HepG2 (cell line): ENCODE data around the gene PREX1. TPM values are rescaled to one million over a fixed set of nuclear protein-coding genes. Genes with fewer than 3 reads are reported as not detected.

Source experiments
- ETV6 ChIP-seq: sonication (generic); formaldehyde crosslinking; conservative IDR thresholded peaks from 2 replicates; pipeline ENCODE4 v1.4.0; 2020; ENCODE audit warnings: missing genetic modification reagents
- ISX ChIP-seq: sonication (generic); formaldehyde crosslinking; conservative IDR thresholded peaks from 2 replicates; pipeline ENCODE4 v1.5.0; 2020; ENCODE audit warnings: missing genetic modification reagents
- PAWR ChIP-seq: sonication (generic); formaldehyde crosslinking; IDR thresholded peaks from 2 replicates; pipeline ENCODE4 v1.4.0; 2020; ENCODE audit warnings: missing genetic modification reagents, mild to moderate bottlenecking, borderline replicate concordance
- PAX8 ChIP-seq: sonication (generic); formaldehyde crosslinking; IDR thresholded peaks from 2 replicates; pipeline ENCODE4 v1.8.0; 2022; ENCODE audit warnings: mild to moderate bottlenecking, missing genetic modification reagents, borderline replicate concordance
- RNF2 ChIP-seq: fragments of 450-650 bp; conservative IDR thresholded peaks from 2 replicates; pipeline ENCODE4 v1.6.1; 2016; ENCODE audit warnings: low read depth
- SAP130 ChIP-seq: IDR thresholded peaks from 2 replicates; pipeline ENCODE4 v1.6.1; 2016; ENCODE audit warnings: low read depth
- SKI ChIP-seq: fragments of 450-650 bp; IDR thresholded peaks from one replicate; pipeline ENCODE4 v1.6.1; 2018; ENCODE audit warnings: mild to moderate bottlenecking; ENCODE audit not compliant: partially characterized antibody
- SP4 ChIP-seq: sonication (generic); formaldehyde crosslinking; IDR thresholded peaks from 2 replicates; pipeline ENCODE4 v1.8.1; 2023; ENCODE audit warnings: mild to moderate bottlenecking, missing genetic modification reagents
- THYN1 ChIP-seq: sonication (generic); formaldehyde crosslinking; IDR thresholded peaks from 2 replicates; pipeline ENCODE4 v1.8.1; 2023; ENCODE audit warnings: low read depth, mild to moderate bottlenecking, moderate library complexity, missing genetic modification reagents, borderline replicate concordance
- TRIM24 ChIP-seq: sonication (generic); formaldehyde crosslinking; IDR thresholded peaks from 2 replicates; pipeline ENCODE4 v1.8.0; 2022; ENCODE audit warnings: mild to moderate bottlenecking, missing genetic modification reagents
- ZNF101 ChIP-seq: sonication (generic); formaldehyde crosslinking; IDR thresholded peaks from 2 replicates; pipeline ENCODE4 v1.4.0; 2020; ENCODE audit warnings: mild to moderate bottlenecking, low read depth, missing genetic modification reagents, borderline replicate concordance
- ZNF326 ChIP-seq: sonication (generic); formaldehyde crosslinking; IDR thresholded peaks from 2 replicates; pipeline ENCODE4 v1.4.0; 2020; ENCODE audit warnings: missing genetic modification reagents, borderline replicate concordance
- ZNF329 ChIP-seq: sonication (generic); formaldehyde crosslinking; IDR thresholded peaks from 2 replicates; pipeline ENCODE4 v1.9.0; 2021; ENCODE audit warnings: low read depth, mild to moderate bottlenecking, missing genetic modification reagents
- ZNF460 ChIP-seq: sonication (generic); formaldehyde crosslinking; IDR thresholded peaks from 2 replicates; pipeline ENCODE4 v1.5.1; 2020; ENCODE audit warnings: missing genetic modification reagents, mild to moderate bottlenecking, borderline replicate concordance
- ZNF546 ChIP-seq: sonication (generic); formaldehyde crosslinking; conservative IDR thresholded peaks from 2 replicates; pipeline ENCODE4 v1.8.1; 2023; ENCODE audit warnings: mild to moderate bottlenecking, missing genetic modification reagents
- ZNF788 ChIP-seq: sonication (generic); formaldehyde crosslinking; IDR thresholded peaks from 2 replicates; pipeline ENCODE4 v1.5.0; 2020; ENCODE audit warnings: mild to moderate bottlenecking, missing genetic modification reagents, borderline replicate concordance
- ZZZ3 ChIP-seq: sonication (generic); formaldehyde crosslinking; IDR thresholded peaks from 2 replicates; pipeline ENCODE4 v1.4.0; 2020; ENCODE audit warnings: missing genetic modification reagents, mild to moderate bottlenecking, borderline replicate concordance
- polyA plus RNA-seq, 8 experiments: library from polyadenylated mRNA; depleted of rRNA in 3 of 8; stranded (reverse) in 7 of 8; unstranded in 1 of 8; fragments of >200 nt; fragmentation: Illumina TruSeq in 4 of 8; extraction: Trizol in 4 of 8; gene quantifications; 2 replicates each; pipeline versions ENCODE4 v1.2.1 to v1.2.3, GENCODE V29; 2011 to 2016; ENCODE audit warnings: low read depth in 4 of 8, missing spikeins in 1 of 8, mixed read lengths in 1 of 8; ENCODE audit not compliant: insufficient read depth in 1 of 8
- total RNA-seq, 5 experiments: library from RNA; depleted of rRNA; stranded (reverse); fragments of >200 nt; fragmentation: Illumina TruSeq; extraction: Trizol; gene quantifications; 2 replicates each; pipeline ENCODE4 v1.2.3, GENCODE V29; 2016; ENCODE audit warnings: low read depth in 1 of 5
- TF ChIP-seq, protein P1 (sequence below): fragments of 450-650 bp; IDR thresholded peaks from 2 replicates; pipeline ENCODE4 v1.6.1; 2017; ENCODE audit warnings: mild to moderate bottlenecking
- TF ChIP-seq, protein P2 (sequence below): sonication (generic); formaldehyde crosslinking; IDR thresholded peaks from 2 replicates; pipeline ENCODE4 v1.4.0; 2020; ENCODE audit warnings: mild to moderate bottlenecking, missing genetic modification reagents, borderline replicate concordance
- TF ChIP-seq, protein P3 (sequence below): sonication (generic); formaldehyde crosslinking; IDR thresholded peaks from 2 replicates; pipeline ENCODE4 v1.4.0; 2020; ENCODE audit warnings: missing genetic modification reagents, mild to moderate bottlenecking, borderline replicate concordance
- TF ChIP-seq, protein P4 (sequence below): sonication (generic); formaldehyde crosslinking; IDR thresholded peaks from 2 replicates; pipeline ENCODE4 v1.5.1; 2020; ENCODE audit warnings: mild to moderate bottlenecking, missing genetic modification reagents, borderline replicate concordance

PREX1 gene
- total and polyA plus RNA-seq, 2 of the 13 experiments (the other 11 are each of a cell fraction or from before 2014, with no cell fraction given), result 0.02 to 0.04 TPM

DNA sequence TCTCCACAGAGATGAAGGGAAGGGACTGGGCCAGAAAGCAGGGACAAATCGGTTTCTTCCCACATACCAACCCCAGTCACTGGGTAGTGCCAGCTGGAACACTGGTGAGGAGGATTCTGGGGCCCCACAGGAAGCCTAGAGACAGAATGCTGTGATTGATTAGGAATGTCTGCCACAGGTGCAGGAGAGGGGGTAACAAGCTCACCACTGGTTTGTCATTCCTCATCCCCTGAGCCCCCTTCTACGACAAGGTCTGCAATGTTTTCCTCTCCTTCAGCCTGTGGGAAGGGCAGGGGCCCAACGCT is 89.8 kb downstream of the PREX1 start (continued):
- TF ChIP-seq RNF2 (no peak), TRIM24 (CRISPR knock-in tag) (no peak), SKI (no peak), ETV6 (no peak), PAWR (no peak; the same call in 1 of the 2 replicates), ISX (CRISPR knock-in tag) (no peak), SP4 (CRISPR knock-in tag) (0 out of 2 replicates have a peak, but pooled peaks have one; percentile 54), THYN1 (CRISPR knock-in tag) (no peak), ZNF788 (CRISPR knock-in tag) (no peak), ZNF101 (no peak), ZNF460 (CRISPR knock-in tag) (no peak), SAP130 (CRISPR knock-in tag) (no peak), ZNF329 (no peak), ZNF326 (CRISPR knock-in tag) (no peak), PAX8 (CRISPR knock-in tag) (0 out of 2 replicates have a peak, but pooled peaks have one; percentile 23), ZNF546 (0 out of 2 replicates have a peak, but pooled peaks have one; percentile 28), ZZZ3 (0 out of 2 replicates have a peak, but pooled peaks have one; percentile 33)
- TF ChIP-seq, protein P1, sequence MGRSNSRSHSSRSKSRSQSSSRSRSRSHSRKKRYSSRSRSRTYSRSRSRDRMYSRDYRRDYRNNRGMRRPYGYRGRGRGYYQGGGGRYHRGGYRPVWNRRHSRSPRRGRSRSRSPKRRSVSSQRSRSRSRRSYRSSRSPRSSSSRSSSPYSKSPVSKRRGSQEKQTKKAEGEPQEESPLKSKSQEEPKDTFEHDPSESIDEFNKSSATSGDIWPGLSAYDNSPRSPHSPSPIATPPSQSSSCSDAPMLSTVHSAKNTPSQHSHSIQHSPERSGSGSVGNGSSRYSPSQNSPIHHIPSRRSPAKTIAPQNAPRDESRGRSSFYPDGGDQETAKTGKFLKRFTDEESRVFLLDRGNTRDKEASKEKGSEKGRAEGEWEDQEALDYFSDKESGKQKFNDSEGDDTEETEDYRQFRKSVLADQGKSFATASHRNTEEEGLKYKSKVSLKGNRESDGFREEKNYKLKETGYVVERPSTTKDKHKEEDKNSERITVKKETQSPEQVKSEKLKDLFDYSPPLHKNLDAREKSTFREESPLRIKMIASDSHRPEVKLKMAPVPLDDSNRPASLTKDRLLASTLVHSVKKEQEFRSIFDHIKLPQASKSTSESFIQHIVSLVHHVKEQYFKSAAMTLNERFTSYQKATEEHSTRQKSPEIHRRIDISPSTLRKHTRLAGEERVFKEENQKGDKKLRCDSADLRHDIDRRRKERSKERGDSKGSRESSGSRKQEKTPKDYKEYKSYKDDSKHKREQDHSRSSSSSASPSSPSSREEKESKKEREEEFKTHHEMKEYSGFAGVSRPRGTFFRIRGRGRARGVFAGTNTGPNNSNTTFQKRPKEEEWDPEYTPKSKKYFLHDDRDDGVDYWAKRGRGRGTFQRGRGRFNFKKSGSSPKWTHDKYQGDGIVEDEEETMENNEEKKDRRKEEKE, result no peak
- TF ChIP-seq, protein P2, sequence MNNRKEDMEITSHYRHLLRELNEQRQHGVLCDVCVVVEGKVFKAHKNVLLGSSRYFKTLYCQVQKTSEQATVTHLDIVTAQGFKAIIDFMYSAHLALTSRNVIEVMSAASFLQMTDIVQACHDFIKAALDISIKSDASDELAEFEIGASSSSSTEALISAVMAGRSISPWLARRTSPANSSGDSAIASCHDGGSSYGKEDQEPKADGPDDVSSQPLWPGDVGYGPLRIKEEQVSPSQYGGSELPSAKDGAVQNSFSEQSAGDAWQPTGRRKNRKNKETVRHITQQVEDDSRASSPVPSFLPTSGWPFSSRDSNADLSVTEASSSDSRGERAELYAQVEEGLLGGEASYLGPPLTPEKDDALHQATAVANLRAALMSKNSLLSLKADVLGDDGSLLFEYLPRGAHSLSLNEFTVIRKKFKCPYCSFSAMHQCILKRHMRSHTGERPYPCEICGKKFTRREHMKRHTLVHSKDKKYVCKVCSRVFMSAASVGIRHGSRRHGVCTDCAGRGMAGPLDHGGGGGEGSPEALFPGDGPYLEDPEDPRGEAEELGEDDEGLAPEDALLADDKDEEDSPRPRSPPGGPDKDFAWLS (CRISPR knock-in tag), result 0 out of 2 replicates have a peak, but pooled peaks have one; percentile 50
- TF ChIP-seq, protein P3, sequence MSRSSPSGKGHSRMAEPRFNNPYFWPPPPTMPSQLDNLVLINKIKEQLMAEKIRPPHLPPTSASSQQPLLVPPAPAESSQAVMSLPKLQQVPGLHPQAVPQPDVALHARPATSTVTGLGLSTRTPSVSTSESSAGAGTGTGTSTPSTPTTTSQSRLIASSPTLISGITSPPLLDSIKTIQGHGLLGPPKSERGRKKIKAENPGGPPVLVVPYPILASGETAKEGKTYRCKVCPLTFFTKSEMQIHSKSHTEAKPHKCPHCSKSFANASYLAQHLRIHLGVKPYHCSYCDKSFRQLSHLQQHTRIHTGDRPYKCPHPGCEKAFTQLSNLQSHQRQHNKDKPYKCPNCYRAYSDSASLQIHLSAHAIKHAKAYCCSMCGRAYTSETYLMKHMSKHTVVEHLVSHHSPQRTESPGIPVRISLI (CRISPR knock-in tag), result no peak
- TF ChIP-seq, protein P4, sequence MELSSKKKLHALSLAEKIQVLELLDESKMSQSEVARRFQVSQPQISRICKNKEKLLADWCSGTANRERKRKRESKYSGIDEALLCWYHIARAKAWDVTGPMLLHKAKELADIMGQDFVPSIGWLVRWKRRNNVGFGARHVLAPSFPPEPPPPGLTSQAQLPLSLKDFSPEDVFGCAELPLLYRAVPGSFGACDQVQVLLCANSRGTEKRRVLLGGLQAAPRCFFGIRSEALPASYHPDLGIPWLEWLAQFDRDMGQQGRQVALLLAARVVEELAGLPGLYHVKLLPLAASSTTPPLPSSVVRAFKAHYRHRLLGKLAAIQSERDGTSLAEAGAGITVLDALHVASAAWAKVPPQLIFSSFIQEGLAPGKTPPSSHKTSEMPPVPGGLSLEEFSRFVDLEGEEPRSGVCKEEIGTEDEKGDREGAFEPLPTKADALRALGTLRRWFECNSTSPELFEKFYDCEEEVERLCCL, result 0 out of 2 replicates have a peak, but pooled peaks have one; percentile 3
